ENCODE results near the gene ZSCAN31.

DNA sequence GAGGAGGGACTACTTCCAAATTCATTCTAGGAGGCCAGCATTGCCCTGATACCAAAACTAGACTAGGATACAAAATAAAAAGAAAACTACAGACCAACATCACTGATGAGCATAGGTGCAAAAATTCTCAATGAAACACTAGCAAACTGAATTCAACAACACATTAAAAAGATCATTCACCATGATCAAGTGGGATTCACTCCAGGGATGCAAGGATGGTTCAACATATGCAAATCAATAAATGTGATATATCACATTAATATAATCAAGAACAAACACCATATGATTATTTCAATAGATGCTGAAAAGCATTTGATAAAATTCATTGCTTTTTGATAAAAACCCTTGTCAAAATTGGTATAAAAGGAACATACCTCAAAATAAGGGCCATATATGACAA, 44.4 kb downstream of the ZSCAN31 start:
- TF ChIP-seq, protein P1, sequence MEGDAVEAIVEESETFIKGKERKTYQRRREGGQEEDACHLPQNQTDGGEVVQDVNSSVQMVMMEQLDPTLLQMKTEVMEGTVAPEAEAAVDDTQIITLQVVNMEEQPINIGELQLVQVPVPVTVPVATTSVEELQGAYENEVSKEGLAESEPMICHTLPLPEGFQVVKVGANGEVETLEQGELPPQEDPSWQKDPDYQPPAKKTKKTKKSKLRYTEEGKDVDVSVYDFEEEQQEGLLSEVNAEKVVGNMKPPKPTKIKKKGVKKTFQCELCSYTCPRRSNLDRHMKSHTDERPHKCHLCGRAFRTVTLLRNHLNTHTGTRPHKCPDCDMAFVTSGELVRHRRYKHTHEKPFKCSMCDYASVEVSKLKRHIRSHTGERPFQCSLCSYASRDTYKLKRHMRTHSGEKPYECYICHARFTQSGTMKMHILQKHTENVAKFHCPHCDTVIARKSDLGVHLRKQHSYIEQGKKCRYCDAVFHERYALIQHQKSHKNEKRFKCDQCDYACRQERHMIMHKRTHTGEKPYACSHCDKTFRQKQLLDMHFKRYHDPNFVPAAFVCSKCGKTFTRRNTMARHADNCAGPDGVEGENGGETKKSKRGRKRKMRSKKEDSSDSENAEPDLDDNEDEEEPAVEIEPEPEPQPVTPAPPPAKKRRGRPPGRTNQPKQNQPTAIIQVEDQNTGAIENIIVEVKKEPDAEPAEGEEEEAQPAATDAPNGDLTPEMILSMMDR (IDR thresholded peaks at IDR 0.05), result no peak
- no peak for TF ChIP-seq POLR2AphosphoS5 (IDR thresholded peaks at IDR 0.05; ENCODE audit: low read depth, low read length)
- TF ChIP-seq RAD21 (IDR thresholded peaks at IDR 0.05; ENCODE audit: low read length), result no peak
- TF ChIP-seq NRF1 (IDR thresholded peaks at IDR 0.05; ENCODE audit: low read depth, low read length), result no peak
- TF ChIP-seq JUND (IDR thresholded peaks at IDR 0.05), result no peak
- no peak for TF ChIP-seq RXRA (IDR thresholded peaks at IDR 0.05; ENCODE audit: borderline replicate concordance, low read depth)
- TF ChIP-seq EZH2phosphoT487 (IDR thresholded peaks at IDR 0.05; ENCODE audit: borderline replicate concordance, low read depth), result no peak
- TF ChIP-seq, protein P2, sequence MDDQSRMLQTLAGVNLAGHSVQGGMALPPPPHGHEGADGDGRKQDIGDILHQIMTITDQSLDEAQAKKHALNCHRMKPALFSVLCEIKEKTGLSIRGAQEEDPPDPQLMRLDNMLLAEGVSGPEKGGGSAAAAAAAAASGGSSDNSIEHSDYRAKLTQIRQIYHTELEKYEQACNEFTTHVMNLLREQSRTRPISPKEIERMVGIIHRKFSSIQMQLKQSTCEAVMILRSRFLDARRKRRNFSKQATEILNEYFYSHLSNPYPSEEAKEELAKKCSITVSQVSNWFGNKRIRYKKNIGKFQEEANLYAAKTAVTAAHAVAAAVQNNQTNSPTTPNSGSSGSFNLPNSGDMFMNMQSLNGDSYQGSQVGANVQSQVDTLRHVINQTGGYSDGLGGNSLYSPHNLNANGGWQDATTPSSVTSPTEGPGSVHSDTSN (IDR thresholded peaks at IDR 0.05), result no peak
- TF ChIP-seq RFX5 (IDR thresholded peaks at IDR 0.05; ENCODE audit: low read length), result no peak
- TF ChIP-seq EP300 (IDR thresholded peaks at IDR 0.05; ENCODE audit: borderline replicate concordance in 1 of 2, low read depth in 1 of 2, low read length in 1 of 2), result no peak
